ENCODE data around the gene MAOB. TPM values are rescaled to one million over a fixed set of nuclear protein-coding genes. Genes with fewer than 3 reads are reported as not detected.

Gene MAOB
- total and polyA plus RNA-seq, 2 donors (not counting 1 experiment from before 2014, with no cell fraction given) = 3.8 to 4.6 TPM

DNA sequence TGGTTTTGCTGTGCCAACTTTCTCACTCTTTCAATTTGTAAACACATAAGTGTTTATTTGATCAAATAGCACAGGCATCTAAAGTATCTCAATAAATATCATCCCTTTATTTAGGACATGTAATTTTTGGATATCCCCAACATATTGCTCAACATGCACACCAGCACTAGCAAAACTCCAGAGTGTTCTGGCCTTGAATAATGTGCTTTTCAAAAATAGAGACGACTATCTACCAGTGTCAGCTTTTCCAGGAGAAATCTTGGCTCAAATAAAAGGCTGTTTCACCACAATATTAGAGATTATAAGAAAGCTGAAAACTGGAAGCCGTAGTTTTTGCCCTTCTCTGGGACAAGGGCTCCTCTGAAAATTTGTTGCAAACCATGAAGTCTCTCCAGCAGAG is 67.0 kb downstream of the MAOB start:
- Histone ChIP-seq H3K4me3 (replicated peaks in 1 of 4; ENCODE audit: control extremely low read depth in 1 of 4, insufficient read depth in 1 of 4, low read depth in 3 of 4, low read length in 4 of 4) (no peak overlapping the region), H3K36me3 (ENCODE audit: control insufficient read depth, insufficient read depth, low read length) (no peaks in the 10 kb centered on the region), H3K4me2 (ENCODE audit: extremely low read depth, insufficient read depth, low read length) (no peak overlapping the region), H4K20me1 (ENCODE audit: control insufficient read depth, extremely low read depth, insufficient read depth, low read length) (no peaks in the 10 kb centered on the region), H3K27ac (ENCODE audit: insufficient read depth, low read length) (no peak overlapping the region), H2AFZ (ENCODE audit: low read length) (no peak overlapping the region), H3K9me3 (ENCODE audit: control insufficient read depth, insufficient read depth, low read depth, low read length) (no peaks in the 10 kb centered on the region), H3K79me2 (ENCODE audit: control insufficient read depth, insufficient read depth, low read length) (no peaks in the 10 kb centered on the region), H3K9ac (ENCODE audit: insufficient read depth, low read length) (no peak overlapping the region), H3K4me1 (ENCODE audit: control insufficient read depth, extremely low read depth, insufficient read depth, low read length) (no peaks in the 10 kb centered on the region), H3K27me3 (ENCODE audit: control insufficient read depth, insufficient read depth, low read length) (no peaks in the 10 kb centered on the region)
- no peak for DNase-seq (ENCODE audit: low read depth in 2 of 2)
- TF ChIP-seq, protein P1, sequence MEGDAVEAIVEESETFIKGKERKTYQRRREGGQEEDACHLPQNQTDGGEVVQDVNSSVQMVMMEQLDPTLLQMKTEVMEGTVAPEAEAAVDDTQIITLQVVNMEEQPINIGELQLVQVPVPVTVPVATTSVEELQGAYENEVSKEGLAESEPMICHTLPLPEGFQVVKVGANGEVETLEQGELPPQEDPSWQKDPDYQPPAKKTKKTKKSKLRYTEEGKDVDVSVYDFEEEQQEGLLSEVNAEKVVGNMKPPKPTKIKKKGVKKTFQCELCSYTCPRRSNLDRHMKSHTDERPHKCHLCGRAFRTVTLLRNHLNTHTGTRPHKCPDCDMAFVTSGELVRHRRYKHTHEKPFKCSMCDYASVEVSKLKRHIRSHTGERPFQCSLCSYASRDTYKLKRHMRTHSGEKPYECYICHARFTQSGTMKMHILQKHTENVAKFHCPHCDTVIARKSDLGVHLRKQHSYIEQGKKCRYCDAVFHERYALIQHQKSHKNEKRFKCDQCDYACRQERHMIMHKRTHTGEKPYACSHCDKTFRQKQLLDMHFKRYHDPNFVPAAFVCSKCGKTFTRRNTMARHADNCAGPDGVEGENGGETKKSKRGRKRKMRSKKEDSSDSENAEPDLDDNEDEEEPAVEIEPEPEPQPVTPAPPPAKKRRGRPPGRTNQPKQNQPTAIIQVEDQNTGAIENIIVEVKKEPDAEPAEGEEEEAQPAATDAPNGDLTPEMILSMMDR (conservative IDR thresholded peaks at IDR 0.05 in 1 of 2, IDR thresholded peaks at IDR 0.05 in 1 of 2; ENCODE audit: low read depth in 1 of 2, low read length in 2 of 2) = no peak
- TF ChIP-seq EZH2 (IDR thresholded peaks at IDR 0.05; ENCODE audit: low read length, missing control alignments) = no peak

DNA sequence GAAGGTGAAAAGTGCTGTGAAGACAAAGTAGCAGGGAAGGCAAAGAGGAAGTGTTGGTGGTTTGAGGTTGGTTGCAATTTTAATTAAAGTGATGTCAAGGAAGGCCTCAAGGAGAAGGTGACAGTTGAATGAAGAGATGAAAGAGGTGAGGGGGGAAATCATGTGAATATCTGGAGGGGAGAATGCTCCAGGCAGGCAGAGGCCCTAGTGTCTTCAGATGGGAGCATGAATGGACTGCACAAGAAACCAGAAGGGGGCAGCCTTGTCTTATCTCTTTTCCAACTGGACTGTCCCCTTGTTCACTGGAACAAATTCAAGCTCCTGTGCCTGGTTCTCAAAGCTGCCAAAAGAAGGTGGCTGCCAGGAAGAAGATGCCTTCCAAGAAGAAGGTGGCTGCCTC is 68.4 kb downstream of the MAOB start:
- Histone ChIP-seq H3K36me3 (ENCODE audit: control insufficient read depth, insufficient read depth, low read length) (no peaks in the 10 kb centered on the region), H2AFZ (ENCODE audit: low read length) (no peak overlapping the region), H3K4me2 (ENCODE audit: extremely low read depth, insufficient read depth, low read length) (no peak overlapping the region), H4K20me1 (ENCODE audit: control insufficient read depth, extremely low read depth, insufficient read depth, low read length) (no peaks in the 10 kb centered on the region), H3K9ac (ENCODE audit: insufficient read depth, low read length) (no peak overlapping the region), H3K4me1 (ENCODE audit: control insufficient read depth, extremely low read depth, insufficient read depth, low read length) (no peaks in the 10 kb centered on the region), H3K79me2 (ENCODE audit: control insufficient read depth, insufficient read depth, low read length) (no peaks in the 10 kb centered on the region), H3K4me3 (replicated peaks in 1 of 4; ENCODE audit: control extremely low read depth in 1 of 4, insufficient read depth in 1 of 4, low read depth in 3 of 4, low read length in 4 of 4) (no peak overlapping the region), H3K9me3 (ENCODE audit: control insufficient read depth, insufficient read depth, low read depth, low read length) (no peaks in the 10 kb centered on the region), H3K27me3 (ENCODE audit: control insufficient read depth, insufficient read depth, low read length) (no peaks in the 10 kb centered on the region), H3K27ac (ENCODE audit: insufficient read depth, low read length) (no peak overlapping the region)
- peak; percentile 13 to 29 for DNase-seq (ENCODE audit: low read depth in 2 of 2)
- TF ChIP-seq, protein P1 (conservative IDR thresholded peaks at IDR 0.05 in 1 of 2, IDR thresholded peaks at IDR 0.05 in 1 of 2; ENCODE audit: low read depth in 1 of 2, low read length in 2 of 2) = peak in 1 of 2 donors; percentile 27
- no peak for TF ChIP-seq EZH2 (IDR thresholded peaks at IDR 0.05; ENCODE audit: low read length, missing control alignments)

DNA sequence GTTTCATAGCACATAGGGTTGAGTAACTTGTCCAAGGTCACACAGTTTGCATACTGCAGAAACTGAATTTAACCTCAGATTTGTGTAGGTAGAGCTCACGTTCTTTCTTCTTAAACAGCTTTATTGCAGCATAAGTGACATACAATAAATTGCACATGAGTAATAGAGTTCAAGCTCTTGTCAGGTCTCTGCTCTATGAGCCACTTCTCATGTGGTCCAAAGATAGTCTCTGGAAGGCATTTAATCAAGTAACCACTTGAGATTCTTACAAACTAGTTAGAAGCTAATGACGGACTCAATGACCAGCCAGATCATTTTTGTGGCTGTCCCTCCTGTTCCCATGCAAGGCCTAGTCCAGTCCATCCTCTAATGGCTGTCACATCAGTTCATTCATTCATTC is 68.9 kb downstream of the MAOB start:
- TF ChIP-seq, protein P1 (conservative IDR thresholded peaks at IDR 0.05 in 1 of 2, IDR thresholded peaks at IDR 0.05 in 1 of 2; ENCODE audit: low read depth in 1 of 2, low read length in 2 of 2) = no peak
- no peak for TF ChIP-seq EZH2 (IDR thresholded peaks at IDR 0.05; ENCODE audit: low read length, missing control alignments)
- Histone ChIP-seq H3K4me3 (replicated peaks in 1 of 4; ENCODE audit: control extremely low read depth in 1 of 4, insufficient read depth in 1 of 4, low read depth in 3 of 4, low read length in 4 of 4) (no peak overlapping the region), H4K20me1 (ENCODE audit: control insufficient read depth, extremely low read depth, insufficient read depth, low read length) (no peaks in the 10 kb centered on the region), H3K9me3 (ENCODE audit: control insufficient read depth, insufficient read depth, low read depth, low read length) (no peaks in the 10 kb centered on the region), H3K9ac (ENCODE audit: insufficient read depth, low read length) (no peak overlapping the region), H3K27me3 (ENCODE audit: control insufficient read depth, insufficient read depth, low read length) (no peaks in the 10 kb centered on the region), H3K36me3 (ENCODE audit: control insufficient read depth, insufficient read depth, low read length) (no peaks in the 10 kb centered on the region), H3K4me2 (ENCODE audit: extremely low read depth, insufficient read depth, low read length) (no peak overlapping the region), H2AFZ (ENCODE audit: low read length) (no peak overlapping the region), H3K79me2 (ENCODE audit: control insufficient read depth, insufficient read depth, low read length) (no peaks in the 10 kb centered on the region), H3K4me1 (ENCODE audit: control insufficient read depth, extremely low read depth, insufficient read depth, low read length) (no peaks in the 10 kb centered on the region), H3K27ac (ENCODE audit: insufficient read depth, low read length) (no peak overlapping the region)
- DNase-seq (ENCODE audit: low read depth in 2 of 2) = no peak

Data from fibroblast of lung (primary cell).